ENCODE data around the gene FZD4.
"Not testable (repeated sequence)": the region's sequence is repeated elsewhere in the genome, so short reads cannot be mapped to it uniquely, and the experiment has no call there.

- TF ChIP-seq, protein P1, sequence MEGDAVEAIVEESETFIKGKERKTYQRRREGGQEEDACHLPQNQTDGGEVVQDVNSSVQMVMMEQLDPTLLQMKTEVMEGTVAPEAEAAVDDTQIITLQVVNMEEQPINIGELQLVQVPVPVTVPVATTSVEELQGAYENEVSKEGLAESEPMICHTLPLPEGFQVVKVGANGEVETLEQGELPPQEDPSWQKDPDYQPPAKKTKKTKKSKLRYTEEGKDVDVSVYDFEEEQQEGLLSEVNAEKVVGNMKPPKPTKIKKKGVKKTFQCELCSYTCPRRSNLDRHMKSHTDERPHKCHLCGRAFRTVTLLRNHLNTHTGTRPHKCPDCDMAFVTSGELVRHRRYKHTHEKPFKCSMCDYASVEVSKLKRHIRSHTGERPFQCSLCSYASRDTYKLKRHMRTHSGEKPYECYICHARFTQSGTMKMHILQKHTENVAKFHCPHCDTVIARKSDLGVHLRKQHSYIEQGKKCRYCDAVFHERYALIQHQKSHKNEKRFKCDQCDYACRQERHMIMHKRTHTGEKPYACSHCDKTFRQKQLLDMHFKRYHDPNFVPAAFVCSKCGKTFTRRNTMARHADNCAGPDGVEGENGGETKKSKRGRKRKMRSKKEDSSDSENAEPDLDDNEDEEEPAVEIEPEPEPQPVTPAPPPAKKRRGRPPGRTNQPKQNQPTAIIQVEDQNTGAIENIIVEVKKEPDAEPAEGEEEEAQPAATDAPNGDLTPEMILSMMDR (IDR thresholded peaks at IDR 0.05; ENCODE audit: extremely low read depth in 1 of 2, insufficient read depth in 1 of 2, low read depth in 1 of 2, low read length in 2 of 2), result not testable (repeated sequence)
- TF ChIP-seq POLR2A (IDR thresholded peaks at IDR 0.05; ENCODE audit: low read depth, low read length), result peak; percentile 29
- not testable (repeated sequence) for TF ChIP-seq POLR2AphosphoS5 (IDR thresholded peaks at IDR 0.05; ENCODE audit: insufficient read depth, low read depth, low read length); JUN (IDR thresholded peaks at IDR 0.05; ENCODE audit: borderline replicate concordance, insufficient read depth, insufficient read length, low read depth); EZH2 (IDR thresholded peaks at IDR 0.05; ENCODE audit: borderline replicate concordance, low read depth, low read length, severe bottlenecking); MYC (IDR thresholded peaks at IDR 0.05; ENCODE audit: low read depth, low read length)
- TF ChIP-seq, protein P2, sequence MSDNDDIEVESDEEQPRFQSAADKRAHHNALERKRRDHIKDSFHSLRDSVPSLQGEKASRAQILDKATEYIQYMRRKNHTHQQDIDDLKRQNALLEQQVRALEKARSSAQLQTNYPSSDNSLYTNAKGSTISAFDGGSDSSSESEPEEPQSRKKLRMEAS (IDR thresholded peaks at IDR 0.05; ENCODE audit: insufficient read depth, insufficient read length), result not testable (repeated sequence)
Measured at GRCh38 chr11:86943505-86943904, 11.7 kb downstream of the FZD4 start.
